ENCODE data around the gene LUC7L3. TPM values are rescaled to one million over a fixed set of nuclear protein-coding genes. Genes with fewer than 3 reads are reported as not detected.

LUC7L3 gene
- total and polyA plus RNA-seq, 2 of the 13 experiments (the other 11 are each of a cell fraction or from before 2014, with no cell fraction given) = 108 to 120 TPM

- TF ChIP-seq KDM3A (CRISPR knock-in tag; IDR thresholded peaks at IDR 0.05; ENCODE audit: low read depth) (peak; percentile 61), EP300 (IDR thresholded peaks at IDR 0.05; ENCODE audit: low read depth in 2 of 2, low read length in 2 of 2) (peak in 1 of 2 experiments; percentile 37; a peak in 2 of 4 replicates), EP300 (CRISPR knock-in tag; IDR thresholded peaks at IDR 0.05; ENCODE audit: borderline replicate concordance) (0 out of 2 replicates have a peak, but pooled peaks have one; percentile 55), CAMTA2 (CRISPR knock-in tag; IDR thresholded peaks at IDR 0.05; ENCODE audit: borderline replicate concordance) (no peak; the same call in 1 of the 2 replicates), ZNF460 (CRISPR knock-in tag; IDR thresholded peaks at IDR 0.05; ENCODE audit: borderline replicate concordance) (no peak), ZNF232 (CRISPR knock-in tag; IDR thresholded peaks at IDR 0.05; ENCODE audit: borderline replicate concordance) (0 out of 2 replicates have a peak, but pooled peaks have one; percentile 87), MNT (IDR thresholded peaks at IDR 0.05) (no peak), SYNCRIP (IDR thresholded peaks at IDR 0.05; ENCODE audit: insufficient read depth, low read depth, low read length) (no peak), TFDP2 (CRISPR knock-in tag; IDR thresholded peaks at IDR 0.05) (no peak; the same call in 1 of the 2 replicates), PPARG (CRISPR knock-in tag; conservative IDR thresholded peaks at IDR 0.05) (peak; percentile 62; the same call in 1 of the 2 replicates), THAP11 (CRISPR knock-in tag; IDR thresholded peaks at IDR 0.05) (peak; percentile 37; the same call in 1 of the 2 replicates), ZNF33A (CRISPR knock-in tag; IDR thresholded peaks at IDR 0.05; ENCODE audit: borderline replicate concordance) (no peak), SP140L (CRISPR knock-in tag; IDR thresholded peaks at IDR 0.05; ENCODE audit: borderline replicate concordance) (no peak), HNRNPL (IDR thresholded peaks at IDR 0.05; ENCODE audit: low read depth, low read length) (0 out of 2 replicates have a peak, but pooled peaks have one; percentile 50), HHEX (CRISPR knock-in tag; IDR thresholded peaks at IDR 0.05) (no peak), GPBP1L1 (CRISPR knock-in tag; IDR thresholded peaks at IDR 0.05) (no peak), ZNF207 (IDR thresholded peaks at IDR 0.05; ENCODE audit: borderline replicate concordance) (no peak), IRX3 (CRISPR knock-in tag; IDR thresholded peaks at IDR 0.05; ENCODE audit: borderline replicate concordance, low read depth) (no peak; the same call in 1 of the 2 replicates), RBAK (CRISPR knock-in tag; IDR thresholded peaks at IDR 0.05) (no peak), KDM4B (CRISPR knock-in tag; IDR thresholded peaks at IDR 0.05) (peak; percentile 90), PAF1 (CRISPR knock-in tag; IDR thresholded peaks at IDR 0.05) (no peak), ZNF296 (CRISPR knock-in tag; conservative IDR thresholded peaks at IDR 0.05) (no peak), ZNF326 (CRISPR knock-in tag; IDR thresholded peaks at IDR 0.05; ENCODE audit: borderline replicate concordance) (no peak), SMC3 (IDR thresholded peaks at IDR 0.05; ENCODE audit: low read length) (peak; percentile 41), NR2F1 (CRISPR knock-in tag; IDR thresholded peaks at IDR 0.05) (0 out of 4 replicates have a peak, but pooled peaks of 1 of the 2 experiments have one; percentile 22), ZNF709 (CRISPR knock-in tag; IDR thresholded peaks at IDR 0.05) (peak; percentile 39; the same call in 1 of the 2 replicates), CENPX (CRISPR knock-in tag; IDR thresholded peaks at IDR 0.05) (no peak)
Measured at GRCh38 chr17:50687200-50688066, 32.0 kb upstream of the LUC7L3 start (continued).
